Activated CD8-positive, alpha-beta memory T cell treated with anti-CD3 and anti-CD28 coated beads, Interleukin-2, amount 50 U/mL, for 24 hours (primary cell): ENCODE results near the gene PARM1.

Source experiments
- DNase-seq: peaks from one replicate; pipeline ENCODE4 v3.0.0-alpha.2; 2020; ENCODE audit errors: extremely low read depth

The PARM1 gene, protein sequence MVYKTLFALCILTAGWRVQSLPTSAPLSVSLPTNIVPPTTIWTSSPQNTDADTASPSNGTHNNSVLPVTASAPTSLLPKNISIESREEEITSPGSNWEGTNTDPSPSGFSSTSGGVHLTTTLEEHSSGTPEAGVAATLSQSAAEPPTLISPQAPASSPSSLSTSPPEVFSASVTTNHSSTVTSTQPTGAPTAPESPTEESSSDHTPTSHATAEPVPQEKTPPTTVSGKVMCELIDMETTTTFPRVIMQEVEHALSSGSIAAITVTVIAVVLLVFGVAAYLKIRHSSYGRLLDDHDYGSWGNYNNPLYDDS

DNA sequence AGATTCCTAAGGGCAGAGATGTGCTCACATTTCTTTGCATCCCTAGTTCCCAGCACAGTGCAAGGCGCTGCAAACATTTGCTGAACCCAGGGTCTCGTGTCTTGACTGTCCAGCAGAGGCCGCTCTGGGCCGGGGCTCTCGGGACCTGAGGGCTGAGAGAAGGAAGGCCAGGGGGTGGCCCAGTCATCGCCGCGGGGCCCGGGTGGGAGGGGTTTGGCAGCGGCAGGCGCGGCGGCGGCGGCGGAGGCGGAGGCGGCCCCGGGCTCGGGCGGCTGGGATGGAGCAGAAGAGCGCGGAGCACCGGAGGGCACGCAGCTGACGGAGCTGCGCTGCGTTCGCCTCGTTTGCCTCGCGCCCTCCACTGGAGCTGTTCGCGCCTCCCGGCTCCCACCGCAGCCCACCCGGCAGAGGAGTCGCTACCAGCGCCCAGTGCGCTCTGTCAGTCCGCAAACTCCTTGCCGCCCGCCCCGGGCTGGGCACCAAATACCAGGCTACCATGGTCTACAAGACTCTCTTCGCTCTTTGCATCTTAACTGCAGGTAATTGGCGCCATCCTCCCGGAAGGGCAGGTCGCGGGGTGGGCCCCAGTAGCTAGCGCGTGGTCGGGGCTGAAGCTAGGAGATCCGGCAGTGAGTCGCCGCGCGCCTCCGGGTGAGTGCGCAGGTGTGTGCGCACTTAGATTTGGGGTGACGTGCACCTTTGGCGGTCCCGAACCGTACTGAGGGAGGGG is at the start of gene PARM1:
Gene PARM1 (plus strand): TSS at position 285 of the 730 bp plus-strand sequence. CDS start 212 bp downstream, at position 497.
- DNase-seq: no peak

DNA sequence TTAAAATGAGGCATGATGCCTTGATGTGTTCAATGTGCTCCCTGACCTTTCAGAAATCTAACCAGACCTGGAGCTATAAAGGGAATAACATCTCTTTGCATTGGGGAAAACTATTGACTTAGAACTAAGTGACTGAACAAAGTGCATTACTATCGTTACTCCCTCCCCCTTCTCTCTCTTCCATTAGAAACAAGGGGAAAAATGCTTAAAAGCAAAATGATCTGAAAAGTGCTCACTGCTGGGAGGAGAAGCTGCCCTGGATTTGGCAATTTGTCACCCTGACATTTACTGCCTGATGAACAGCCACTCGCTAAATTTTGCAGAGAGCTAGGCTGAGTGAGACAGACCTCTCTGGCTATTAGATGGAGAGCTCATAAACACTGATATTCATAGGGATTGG is 48.6 kb upstream of the PARM1 start:
- DNase-seq: no peak

DNA sequence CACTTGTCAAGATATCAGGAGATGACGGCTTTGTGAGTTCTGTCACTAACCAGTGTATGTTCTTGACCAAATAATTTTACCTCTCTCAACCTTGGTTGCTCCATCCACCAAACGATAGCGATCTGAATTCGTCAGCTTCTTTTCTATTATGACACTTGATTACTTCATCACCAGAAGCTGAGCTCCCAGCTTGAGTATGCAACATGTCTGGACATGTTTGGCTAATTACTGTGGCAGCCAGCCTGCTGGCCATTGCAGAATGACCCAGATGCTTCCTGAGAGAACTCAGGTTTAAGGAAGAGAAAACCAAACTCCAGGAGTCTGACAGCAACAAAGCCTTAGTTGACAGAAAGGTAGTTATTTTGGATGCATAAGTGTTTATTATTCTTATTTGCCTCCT is 46.4 kb upstream of the PARM1 start:
- DNase-seq: no peak

- DNase-seq: no peak
Measured at GRCh38 chr4:74890341-74890740, 42.6 kb upstream of the PARM1 start.

DNA sequence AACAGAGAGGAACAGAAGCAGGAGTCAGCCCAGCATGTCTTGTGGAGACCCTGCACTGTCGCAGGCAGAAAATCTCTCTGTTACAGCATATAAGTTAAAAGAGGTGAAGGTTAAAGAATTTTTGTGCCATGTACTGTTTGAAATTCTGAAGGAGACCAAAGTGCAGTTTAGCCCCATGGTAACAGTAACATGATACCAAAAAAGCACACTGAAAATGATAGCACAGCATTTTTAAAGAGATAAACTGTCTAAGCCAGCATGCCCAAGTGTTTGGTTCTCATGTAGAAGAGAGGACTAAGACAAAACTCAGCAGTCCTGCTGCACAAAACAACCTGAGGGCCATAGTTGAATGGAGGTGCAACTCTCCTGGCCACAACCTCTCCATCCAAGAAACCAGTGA is 41.9 kb upstream of the PARM1 start:
- DNase-seq: no peak

DNA sequence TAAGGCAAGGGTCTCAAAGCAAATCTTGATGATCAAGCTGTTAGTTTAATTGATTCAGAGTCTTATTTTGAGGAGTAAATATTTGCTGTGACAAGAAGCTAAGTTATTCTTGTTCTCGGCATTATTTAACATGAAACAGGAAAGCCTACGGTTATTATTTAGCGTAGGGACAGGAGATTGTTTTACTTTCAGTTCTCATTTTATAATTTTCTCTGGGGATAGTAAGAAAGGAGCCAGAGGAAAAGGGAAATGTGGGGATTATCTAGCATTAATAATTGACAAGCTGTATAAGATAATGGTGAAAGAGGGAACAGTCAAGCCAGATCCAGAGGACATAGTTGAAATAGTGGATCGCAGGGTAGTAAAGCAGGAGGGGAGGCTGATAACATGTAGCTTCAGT is 39.7 kb upstream of the PARM1 start:
- no peak for DNase-seq

GRCh38 chr4:74896595-74896994 is 36.3 kb upstream of the PARM1 start:
- DNase-seq: no peak

- DNase-seq: no peak
Measured at GRCh38 chr4:74897386-74897785, 35.5 kb upstream of the PARM1 start.

DNA sequence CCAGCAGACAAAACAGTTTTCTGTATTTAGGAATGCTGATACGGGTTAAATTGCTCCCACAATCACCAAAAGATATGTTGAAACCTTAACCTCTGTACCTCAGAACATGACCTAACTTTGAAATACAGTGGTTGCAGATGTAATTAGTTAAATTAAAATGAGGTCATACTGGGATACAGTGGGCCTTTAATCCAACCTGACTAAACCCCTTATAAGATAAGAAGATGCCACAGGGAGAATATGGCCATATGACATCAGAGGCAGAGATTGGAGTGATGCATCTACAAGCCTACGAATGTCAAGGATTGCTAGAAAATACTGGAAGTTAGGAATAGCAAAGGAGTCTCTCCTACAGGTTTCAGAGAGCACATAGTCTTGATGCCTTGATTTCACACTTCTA is 32.1 kb upstream of the PARM1 start:
- DNase-seq: no peak

- DNase-seq: no peak
Measured at GRCh38 chr4:74904509-74905065, 28.3 kb upstream of the PARM1 start.

DNA sequence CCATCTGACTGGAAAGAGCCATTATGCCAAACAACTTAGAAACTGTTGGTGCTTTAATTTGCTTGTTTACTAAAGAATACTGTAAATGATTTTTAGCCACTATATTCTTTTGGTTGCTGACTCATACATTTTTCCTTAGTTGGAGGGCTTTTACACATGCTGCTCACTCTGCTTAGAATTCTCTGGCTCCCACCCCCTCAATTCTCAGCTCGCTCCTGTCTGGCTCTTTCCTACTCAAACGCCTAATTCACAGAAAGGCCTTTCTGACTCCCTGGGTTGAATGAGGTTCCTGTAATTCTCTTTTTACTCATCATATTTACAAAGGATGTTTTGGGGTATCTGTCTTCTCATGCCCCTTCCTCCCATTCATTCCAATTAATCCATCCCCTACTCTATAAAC is 26.1 kb upstream of the PARM1 start:
- no peak for DNase-seq

- DNase-seq: no peak
Measured at GRCh38 chr4:74919783-74920182, 13.1 kb upstream of the PARM1 start.

GRCh38 chr4:74920704-74921103 is 12.2 kb upstream of the PARM1 start:
- DNase-seq: no peak

- DNase-seq: no peak
Measured at GRCh38 chr4:74921490-74921889, 11.4 kb upstream of the PARM1 start.

GRCh38 chr4:74926007-74926406 is 6.9 kb upstream of the PARM1 start:
- no peak for DNase-seq

DNA sequence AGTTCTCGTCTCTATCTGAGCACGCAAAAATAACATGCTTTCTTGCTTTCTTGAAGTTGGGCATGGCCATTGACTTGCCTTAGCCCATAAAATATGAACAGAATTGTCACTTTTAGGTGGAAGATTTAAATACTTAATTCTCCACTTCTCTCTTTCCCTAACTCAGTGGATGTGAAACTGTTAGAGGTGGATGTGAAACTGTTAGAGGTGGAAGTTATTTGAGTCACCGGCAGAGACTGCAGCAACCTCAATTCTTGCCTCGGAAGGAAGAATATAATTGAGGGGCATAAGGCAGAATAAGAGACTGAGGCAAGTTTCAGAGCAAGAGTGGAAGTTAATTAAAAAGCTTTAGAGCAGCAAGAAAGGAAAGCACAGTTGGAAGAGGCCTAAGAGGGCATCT is 2.8 kb upstream of the PARM1 start:
- DNase-seq: no peak

- DNase-seq: no peak
Measured at GRCh38 chr4:74931376-74931775, 1.5 kb upstream of the PARM1 start.

GRCh38 chr4:74932010-74932409 is 906 bp upstream of the PARM1 start:
- DNase-seq: no peak

DNA sequence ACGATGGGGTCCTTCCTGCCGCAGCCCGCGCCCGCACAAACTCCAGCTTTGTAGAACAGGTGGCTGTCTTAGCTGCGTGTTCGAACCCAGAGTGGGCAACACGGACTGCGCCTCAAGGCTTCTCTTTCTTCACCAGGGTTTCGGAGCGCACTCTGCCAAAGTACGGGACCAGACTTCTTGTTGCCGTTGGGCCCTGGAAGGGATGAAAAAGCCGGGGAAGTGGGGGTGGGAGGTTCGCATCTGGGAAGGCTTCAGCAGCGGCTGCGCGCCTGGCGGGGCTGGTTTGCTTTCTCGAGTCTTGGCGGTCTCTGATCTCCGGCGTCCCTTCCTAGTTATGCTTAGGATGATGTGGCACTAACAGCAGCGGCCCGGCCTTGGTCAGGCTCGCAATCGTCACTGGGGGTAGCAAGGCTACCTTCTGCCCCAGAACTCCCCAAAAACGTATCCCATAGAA is 673 bp downstream of the PARM1 start:
- DNase-seq: no peak

DNA sequence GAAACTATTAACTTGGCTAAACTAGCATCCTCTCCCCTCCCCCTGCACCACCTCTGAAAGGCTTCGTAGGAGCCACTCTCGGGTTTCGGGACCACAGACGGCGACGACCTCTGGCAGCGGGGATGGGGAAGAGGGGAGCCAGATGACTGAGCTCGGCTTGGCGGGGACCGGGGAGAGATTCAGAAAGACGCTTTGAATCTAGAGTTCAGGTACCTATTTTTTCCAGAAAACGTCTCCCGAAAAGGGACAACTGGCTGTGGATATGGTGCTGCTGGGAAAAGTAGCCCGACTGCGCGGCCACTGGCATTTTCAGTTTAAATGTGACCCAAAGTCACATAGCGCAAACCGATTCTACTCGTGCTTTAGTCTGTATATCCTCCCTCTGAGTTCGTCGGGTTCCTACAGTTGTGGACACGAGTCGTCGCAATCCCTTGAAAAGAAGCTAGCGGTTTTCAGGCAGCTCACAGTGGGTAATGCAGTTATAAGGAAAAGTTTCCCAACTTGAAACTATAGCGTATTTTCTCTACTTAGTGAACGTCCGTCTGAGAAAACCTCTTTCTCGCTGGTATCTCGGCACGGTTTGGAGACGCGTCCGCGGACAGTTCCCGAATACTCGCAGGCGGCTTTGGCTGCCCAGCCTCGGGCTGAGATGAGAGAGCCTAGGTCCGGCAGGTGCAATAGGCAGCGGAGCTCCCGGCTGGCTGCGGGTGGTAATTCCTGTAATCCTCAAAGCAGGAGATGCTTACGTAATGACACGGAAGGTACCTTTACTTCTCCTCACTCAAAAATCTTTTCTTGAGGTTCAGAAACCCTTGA is 1.3 kb downstream of the PARM1 start:
- no peak for DNase-seq

- no peak for DNase-seq
Measured at GRCh38 chr4:74934888-74935287, 2.0 kb downstream of the PARM1 start.

DNA sequence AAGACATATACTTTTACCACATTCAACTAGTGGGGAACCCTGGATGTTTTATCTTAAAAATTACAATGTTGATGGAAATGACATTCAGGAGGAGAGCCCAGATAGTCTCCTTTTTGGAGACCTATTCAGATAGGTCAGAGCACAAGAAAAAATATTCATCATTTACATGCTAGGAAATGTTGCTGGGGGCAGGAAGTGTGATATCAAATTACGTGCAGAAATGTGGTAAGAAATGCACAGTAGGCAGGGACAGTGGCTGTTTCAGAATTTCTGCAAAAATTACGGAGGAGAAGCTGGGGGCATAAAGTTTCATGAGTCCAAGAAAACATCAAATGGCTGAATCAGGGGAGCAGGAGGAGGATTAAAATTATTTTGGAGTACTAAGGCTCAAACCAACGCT is 8.2 kb downstream of the PARM1 start:
- no peak for DNase-seq
